Non-pigmented ciliary epithelial cell (primary cell): ENCODE results near the gene PLCG2.
"Not testable (repeated sequence)": the region's sequence is repeated elsewhere in the genome, so short reads cannot be mapped to it uniquely, and the experiment has no call there.

Experiments used
- DNase-seq: peaks from one replicate; pipeline ENCODE4 v3.0.0-alpha.2; 2010; ENCODE audit warnings: low read depth

Gene PLCG2

DNA sequence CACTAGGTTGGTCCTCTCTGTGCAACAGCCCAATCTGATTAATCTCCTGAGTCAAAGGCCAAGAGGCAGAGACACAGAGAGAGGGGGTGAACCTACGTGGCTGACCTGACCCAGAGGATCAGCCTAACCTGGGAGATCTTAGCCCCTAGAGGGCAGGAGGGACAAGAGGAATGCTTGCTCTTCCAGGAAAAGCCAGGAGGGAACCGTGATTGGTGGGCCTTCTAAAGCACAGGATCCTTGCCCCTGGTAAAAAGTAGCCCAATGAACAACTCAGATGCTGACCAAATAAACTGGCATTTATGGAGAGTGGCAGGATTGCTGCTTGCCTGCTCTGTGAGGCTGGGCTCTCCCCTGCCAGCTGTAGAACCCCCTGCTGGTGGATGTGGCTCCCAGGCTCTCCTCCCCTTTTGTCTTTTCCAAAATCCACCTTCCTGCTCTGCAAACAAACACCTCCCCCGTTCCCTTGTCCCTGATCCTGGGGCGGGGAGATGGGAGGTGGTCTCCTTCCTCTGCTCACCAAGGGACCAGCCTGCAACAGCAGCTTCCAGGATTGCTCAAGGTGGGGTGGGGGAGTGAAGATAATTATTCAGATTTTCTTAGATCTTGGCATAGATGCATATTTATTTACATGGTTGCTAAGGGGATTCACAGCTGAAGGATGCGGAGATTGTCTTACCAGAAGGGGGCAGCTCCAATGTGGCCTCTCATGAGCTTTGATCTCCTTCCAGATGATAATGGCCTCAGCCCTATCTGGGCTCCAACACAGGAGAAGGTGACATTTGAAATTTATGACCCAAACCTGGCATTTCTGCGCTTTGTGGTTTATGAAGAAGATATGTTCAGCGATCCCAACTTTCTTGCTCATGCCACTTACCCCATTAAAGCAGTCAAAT lies 160.3 kb downstream of the PLCG2 start:
- no peak for DNase-seq

- DNase-seq = peak; percentile 31
Measured at GRCh38 chr16:81940781-81941560, 161.9 kb downstream of the PLCG2 start.

DNA sequence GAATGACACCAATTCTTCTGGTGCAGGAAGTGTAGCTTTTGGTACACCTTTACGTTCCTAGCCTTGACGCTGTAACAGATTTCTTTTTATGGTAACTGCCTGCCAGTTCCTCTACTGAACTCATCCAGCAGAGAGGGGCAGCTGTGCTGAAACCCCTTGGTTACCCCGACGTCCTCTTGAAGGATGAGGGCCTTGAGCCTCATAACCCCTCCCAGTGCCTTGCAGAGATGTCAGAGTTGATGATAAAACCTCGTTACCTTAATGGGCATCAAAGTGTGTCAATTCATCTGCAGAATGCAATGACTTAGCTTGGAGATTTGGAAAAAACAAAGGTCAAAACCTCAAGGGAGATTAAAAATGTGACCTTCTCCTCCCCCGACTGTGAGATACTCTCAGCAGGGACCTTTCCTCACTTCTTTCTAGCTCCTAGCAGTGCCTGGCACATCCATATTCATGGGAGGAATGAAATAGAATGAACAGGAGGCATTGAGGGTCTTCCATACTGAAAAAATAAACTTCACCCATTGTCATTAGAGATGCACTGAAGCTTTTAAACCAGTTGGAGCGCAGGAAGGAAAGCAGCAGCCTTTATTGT lies 163.0 kb downstream of the PLCG2 start:
- no peak for DNase-seq

DNA sequence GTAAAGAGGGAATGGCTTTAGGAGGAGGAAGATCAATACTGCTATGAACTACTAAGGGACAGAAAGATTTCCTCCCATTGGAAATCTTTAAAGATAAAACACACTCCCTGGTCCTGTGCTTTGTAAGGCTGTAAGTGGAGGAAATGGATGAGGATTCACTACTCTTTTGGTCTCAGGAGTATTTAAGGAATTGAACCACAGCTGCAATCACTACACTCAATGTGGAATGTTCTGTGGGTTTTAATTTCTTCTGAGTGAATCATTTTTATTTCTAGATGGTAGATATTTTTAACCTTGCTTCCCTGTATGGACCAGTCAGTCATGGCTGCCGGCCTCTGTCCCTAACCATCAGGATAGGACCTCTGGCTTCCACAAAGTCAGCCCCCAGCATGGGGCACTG lies 166.6 kb downstream of the PLCG2 start:
- DNase-seq = peak; percentile 34

- peak; percentile 17 for DNase-seq
Measured at GRCh38 chr16:81946206-81946605, 167.1 kb downstream of the PLCG2 start.

GRCh38 chr16:81951564-81951963 lies 172.5 kb downstream of the PLCG2 start:
- no peak for DNase-seq

- DNase-seq = no peak
Measured at GRCh38 chr16:81956213-81956948, 177.3 kb downstream of the PLCG2 start.

DNA sequence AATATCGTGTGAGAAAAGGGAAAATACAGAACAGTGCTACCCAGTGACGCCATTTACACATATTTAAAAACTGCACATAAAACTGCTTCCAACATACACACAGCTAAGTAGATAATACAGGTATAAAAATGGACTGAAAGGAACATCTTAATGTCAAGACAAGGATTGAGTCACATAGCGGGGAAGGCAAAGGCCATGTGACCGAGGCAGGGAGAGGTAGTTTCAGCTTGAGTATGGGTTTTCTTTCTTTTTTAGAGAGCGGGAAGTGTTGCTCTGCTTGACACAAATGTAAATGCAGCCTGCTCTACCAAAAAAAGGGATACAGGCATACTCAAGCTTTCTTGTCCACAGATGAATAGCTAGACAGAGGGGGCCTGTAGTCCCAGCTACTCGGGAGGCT lies 185.7 kb downstream of the PLCG2 start:
- DNase-seq = no peak

DNA sequence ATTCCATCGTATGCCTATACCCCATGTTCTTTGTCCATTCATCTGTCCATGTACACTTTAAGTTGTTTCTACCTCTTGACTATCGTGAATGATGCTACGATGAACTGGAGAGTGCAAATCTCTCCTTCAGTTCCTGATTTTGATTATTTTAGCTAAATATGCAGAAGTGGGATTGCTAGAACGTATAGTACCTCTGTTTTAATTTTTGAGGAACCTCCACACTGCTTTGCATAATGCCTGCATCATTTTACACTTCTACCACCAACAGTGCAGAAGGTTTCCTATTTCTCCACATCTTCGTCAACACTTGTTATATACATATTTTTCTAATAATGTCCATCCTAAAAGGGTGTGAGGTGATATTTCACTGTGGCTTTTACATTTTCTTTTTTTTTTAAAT lies 188.3 kb downstream of the PLCG2 start:
- no peak for DNase-seq

DNA sequence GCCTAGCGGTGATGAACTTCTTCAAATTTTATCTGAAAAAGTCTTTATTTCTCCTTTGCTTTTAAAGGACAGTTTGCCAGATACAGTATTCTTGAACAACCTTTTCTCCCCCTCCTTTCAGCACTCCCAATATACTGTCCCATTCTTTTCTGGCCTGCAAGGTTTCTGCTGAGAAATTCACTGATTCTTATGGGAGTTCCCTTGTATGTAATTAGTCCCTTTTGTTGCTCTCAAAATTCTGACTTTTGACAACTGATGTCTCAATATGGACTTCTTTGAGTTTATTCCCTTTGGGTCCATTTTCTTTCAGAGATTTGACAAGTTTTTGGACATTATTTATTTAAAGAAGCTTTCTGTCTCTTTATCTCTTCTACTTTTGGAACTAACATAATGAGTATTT lies 192.8 kb downstream of the PLCG2 start:
- no peak for DNase-seq

- no peak for DNase-seq
Measured at GRCh38 chr16:81973737-81974136, 194.6 kb downstream of the PLCG2 start.

- DNase-seq = no peak
Measured at GRCh38 chr16:81975637-81976036, 196.5 kb downstream of the PLCG2 start.

DNA sequence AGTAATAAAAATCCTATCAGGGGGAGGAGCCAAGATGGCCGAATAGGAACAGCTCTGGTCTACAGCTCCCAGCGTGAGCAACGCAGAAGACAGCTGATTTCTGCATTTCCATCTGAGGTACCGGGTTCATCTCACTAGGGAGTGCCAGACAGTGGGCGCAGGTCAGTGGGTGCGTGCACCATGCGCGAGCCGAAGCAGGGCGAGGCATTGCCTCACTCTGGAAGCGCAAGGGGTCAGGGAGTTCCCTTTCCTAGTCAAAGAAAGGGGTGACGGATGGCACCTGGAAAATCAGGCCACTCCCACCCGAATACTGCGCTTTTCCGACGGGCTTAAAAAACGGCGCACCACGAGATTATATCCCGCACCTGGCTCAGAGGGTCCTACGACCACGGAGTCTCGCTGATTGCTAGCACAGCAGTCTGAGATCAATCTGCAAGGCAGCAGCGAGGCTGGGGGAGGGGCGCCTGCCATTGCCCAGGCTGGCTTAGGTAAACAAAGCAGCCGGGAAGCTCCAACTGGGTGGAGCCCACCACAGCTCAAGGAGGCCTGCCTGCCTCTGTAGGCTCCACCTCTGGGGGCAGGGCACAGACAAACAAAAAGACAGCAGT lies 198.3 kb downstream of the PLCG2 start:
- not testable (repeated sequence) for DNase-seq

DNA sequence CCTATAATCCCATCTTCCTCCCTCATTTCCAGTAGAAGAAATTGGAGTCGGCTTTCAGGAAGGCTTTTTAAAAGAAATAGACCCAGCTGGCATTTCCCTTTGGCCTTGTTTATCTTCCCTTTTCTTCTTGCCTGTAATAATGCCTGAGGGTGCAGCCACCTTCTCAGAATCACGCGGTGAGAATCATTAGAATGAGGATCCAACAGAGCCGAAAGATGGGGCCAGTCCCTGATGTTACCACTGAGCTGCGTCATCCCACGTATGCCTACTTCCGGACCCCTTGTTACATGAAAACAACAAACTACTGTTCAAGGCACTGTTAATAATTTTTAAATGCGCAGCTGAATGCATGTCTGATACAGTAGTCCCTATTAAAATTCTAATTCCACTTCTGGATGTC lies 208.0 kb downstream of the PLCG2 start:
- no peak for DNase-seq

GRCh38 chr16:81987706-81988105 lies 208.6 kb downstream of the PLCG2 start:
- no peak for DNase-seq

DNA sequence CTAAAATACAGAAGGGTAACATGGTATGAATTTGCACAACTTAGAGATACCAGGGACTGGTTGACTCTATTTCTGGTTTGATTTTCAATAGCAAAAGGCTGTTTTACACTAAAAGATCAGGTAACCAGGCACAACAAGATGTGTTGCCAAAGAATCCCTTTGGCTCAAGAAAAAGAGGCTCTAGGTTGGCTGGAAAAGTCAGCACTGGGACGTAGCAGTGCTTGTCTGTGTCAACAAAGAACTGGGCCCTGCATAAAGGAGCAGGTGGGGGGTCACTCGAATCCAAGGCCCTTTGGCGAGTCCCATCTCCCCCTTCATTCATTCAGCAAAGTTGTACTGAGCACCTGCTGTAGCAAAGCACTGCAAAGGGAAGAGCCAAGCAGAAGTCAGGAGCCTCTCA lies 213.8 kb downstream of the PLCG2 start:
- no peak for DNase-seq

GRCh38 chr16:81994485-81994884 lies 215.4 kb downstream of the PLCG2 start:
- no peak for DNase-seq

GRCh38 chr16:81995651-81996050 lies 216.6 kb downstream of the PLCG2 start:
- DNase-seq = no peak

DNA sequence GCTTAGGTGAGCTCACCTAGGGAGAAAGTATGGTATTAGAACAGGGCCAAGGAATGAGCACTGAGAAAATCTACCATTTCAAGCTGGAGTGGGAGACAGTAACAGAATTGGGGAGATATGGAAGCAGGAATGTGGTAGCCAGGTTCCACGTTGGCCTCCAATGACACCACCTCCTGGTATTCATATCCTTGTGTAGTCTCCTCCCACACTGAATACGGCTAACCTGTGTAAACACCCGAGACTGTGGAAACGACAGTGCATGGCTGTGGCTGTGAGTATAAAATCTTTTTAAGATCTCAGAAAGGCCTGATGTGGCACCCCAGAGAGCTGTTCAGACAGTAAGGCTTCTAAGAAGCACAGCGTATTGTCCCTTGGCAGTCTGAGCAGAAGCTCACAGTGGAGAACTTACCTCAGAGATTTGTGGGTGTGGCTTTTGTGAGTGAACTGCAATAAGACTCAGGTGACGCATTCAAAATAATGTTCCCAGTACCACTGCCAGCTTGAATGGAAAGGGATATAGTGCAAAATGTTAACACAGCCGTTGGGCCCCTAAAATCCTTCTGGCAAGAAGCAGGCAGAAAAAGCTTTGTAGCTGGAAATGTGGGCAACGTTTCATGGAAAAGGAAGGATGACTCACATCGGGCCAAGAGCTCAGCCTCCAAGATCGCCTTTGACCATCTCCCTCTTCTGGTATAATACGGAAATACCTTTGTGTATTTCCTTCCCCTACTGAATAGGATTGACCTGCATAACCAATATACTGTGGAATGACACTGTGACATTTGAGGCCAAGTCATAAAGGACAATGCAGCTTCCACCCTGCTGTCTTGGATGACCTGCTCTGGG lies 217.8 kb downstream of the PLCG2 start:
- DNase-seq = no peak

- peak; percentile 73 for DNase-seq
Measured at GRCh38 chr16:81997738-81998137, 218.6 kb downstream of the PLCG2 start.

DNA sequence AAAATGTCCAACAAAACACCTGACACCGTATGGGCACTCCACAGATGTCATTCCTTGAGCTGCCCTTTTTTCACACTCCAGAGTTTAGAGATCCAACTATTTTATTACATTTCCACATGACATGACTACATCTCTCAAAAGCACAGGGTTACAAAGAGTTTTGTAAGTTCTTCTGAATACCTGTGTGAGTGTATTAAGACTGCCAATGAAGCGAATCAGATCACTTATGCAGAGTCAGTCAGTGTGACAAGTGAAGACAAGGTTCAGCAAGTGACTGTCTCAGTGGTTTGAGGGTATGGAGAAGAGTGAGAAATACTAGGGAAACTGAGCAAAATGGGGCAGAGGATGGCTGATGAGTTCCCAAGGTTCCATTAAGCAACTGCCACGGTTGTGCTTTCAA lies 223.7 kb downstream of the PLCG2 start:
- no peak for DNase-seq
